Ovary (tissue), 3 donors: ENCODE data around the gene MEGF6.

Experiments used
- EP300 ChIP-seq: sonication (generic); formaldehyde crosslinking; IDR thresholded peaks from one replicate; pipeline ENCODE4 v1.6.1; 2017; ENCODE audit warnings: antibody characterized with exemption
- POLR2A ChIP-seq: fragments of 450-650 bp; IDR thresholded peaks from one replicate; pipeline ENCODE4 v1.6.1; 2017; ENCODE audit warnings: antibody characterized with exemption, mild to moderate bottlenecking, moderate library complexity
- TF ChIP-seq, protein P1 (sequence below), 3 donors: fragments of 450-650 bp in 2 of 3; fragments of 200-600 bp in 1 of 3; IDR thresholded peaks; one replicate each; pipeline versions ENCODE4 v1.5.1 to v1.8.0; 2016 to 2022; ENCODE audit warnings: antibody characterized with exemption in 3 of 3, mild to moderate bottlenecking in 1 of 3
- donor health status: DM: no; HTN: no; CAD: no.

DNA sequence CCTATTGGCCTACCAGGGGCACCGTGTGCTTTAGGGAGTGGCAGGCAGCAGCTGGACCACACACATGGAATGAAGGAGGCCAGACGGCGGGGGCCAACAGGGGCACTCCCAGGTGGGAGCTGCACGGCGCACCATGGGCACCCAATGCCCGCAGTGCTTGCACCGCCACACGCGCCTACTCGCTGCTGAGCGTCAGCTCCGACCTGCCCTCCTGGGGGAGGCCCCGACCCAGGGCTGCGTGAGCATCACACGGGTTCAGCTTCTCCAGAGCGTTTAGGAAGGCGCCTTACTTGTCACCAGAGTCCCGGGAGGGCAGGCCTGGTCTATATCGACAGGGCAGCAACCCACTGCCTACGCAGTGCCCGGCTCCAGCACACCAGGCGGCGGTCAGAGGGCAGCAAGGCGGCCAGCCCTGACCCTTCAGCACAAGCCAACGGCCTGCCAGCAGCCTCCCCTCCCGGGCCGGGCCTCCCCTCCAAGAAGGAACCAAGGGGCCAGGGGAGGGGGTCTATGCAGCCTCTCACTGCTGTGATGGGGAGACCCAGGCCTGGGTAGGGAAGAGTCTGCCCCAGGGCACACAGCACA, 91.9 kb downstream of the MEGF6 start:
- TF ChIP-seq, protein P1, sequence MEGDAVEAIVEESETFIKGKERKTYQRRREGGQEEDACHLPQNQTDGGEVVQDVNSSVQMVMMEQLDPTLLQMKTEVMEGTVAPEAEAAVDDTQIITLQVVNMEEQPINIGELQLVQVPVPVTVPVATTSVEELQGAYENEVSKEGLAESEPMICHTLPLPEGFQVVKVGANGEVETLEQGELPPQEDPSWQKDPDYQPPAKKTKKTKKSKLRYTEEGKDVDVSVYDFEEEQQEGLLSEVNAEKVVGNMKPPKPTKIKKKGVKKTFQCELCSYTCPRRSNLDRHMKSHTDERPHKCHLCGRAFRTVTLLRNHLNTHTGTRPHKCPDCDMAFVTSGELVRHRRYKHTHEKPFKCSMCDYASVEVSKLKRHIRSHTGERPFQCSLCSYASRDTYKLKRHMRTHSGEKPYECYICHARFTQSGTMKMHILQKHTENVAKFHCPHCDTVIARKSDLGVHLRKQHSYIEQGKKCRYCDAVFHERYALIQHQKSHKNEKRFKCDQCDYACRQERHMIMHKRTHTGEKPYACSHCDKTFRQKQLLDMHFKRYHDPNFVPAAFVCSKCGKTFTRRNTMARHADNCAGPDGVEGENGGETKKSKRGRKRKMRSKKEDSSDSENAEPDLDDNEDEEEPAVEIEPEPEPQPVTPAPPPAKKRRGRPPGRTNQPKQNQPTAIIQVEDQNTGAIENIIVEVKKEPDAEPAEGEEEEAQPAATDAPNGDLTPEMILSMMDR (IDR thresholded peaks at IDR 0.05), result no peak
- TF ChIP-seq POLR2A (no peak), EP300 (no peak)
